Stimulated activated CD8-positive, alpha-beta memory T cell treated with anti-CD3 and anti-CD28 coated beads, Interleukin-15, amount 100 ng/mL, for 4 hours (primary cell): ENCODE data around the gene PSMB3.

Source experiments
- DNase-seq, 2 donors: peaks; one replicate each; pipeline ENCODE4 v3.0.0-alpha.2; 2020; ENCODE audit warnings: low read depth in 2 of 2

Gene PSMB3

GRCh38 chr17:38796451-38797157 lies 44.1 kb downstream of the PSMB3 start:
- no peak for DNase-seq

- DNase-seq = no peak
Observed at GRCh38 chr17:38797158-38797490, 44.6 kb downstream of the PSMB3 start.

GRCh38 chr17:38797828-38798227 lies 45.3 kb downstream of the PSMB3 start:
- DNase-seq = no peak

GRCh38 chr17:38798614-38799500 lies 46.3 kb downstream of the PSMB3 start:
- DNase-seq = peak; percentile 16 to 22

- DNase-seq = peak; percentile 67 to 70
Observed at GRCh38 chr17:38799501-38800236, 47.1 kb downstream of the PSMB3 start, which contains the start of gene PIP4K2B. TSS of gene PIP4K2B (minus strand) at chr17:38799556. CDS start at chr17:38799424, 132 bp downstream.

GRCh38 chr17:38800237-38800760 lies 47.8 kb downstream of the PSMB3 start:
- DNase-seq = no peak

GRCh38 chr17:38809828-38810227 lies 57.3 kb downstream of the PSMB3 start:
- DNase-seq = no peak
